ENCODE results near the gene RNF144A.
"Not testable (repeated sequence)": the region's sequence is repeated elsewhere in the genome, so short reads cannot be mapped to it uniquely, and the experiment has no call there.

The RNF144A gene

GRCh38 chr2:6973895-6974545, 56.8 kb downstream of the RNF144A start:
- no peak for DNase-seq

- DNase-seq = no peak
These were observed 58.8 kb downstream of the RNF144A start for GRCh38 chr2:6975988-6976387.

- DNase-seq = no peak
These were observed 60.0 kb downstream of the RNF144A start for GRCh38 chr2:6977113-6977741.

GRCh38 chr2:6977786-6978185, 60.6 kb downstream of the RNF144A start:
- no peak for DNase-seq

- no peak for DNase-seq
These were observed 61.8 kb downstream of the RNF144A start for GRCh38 chr2:6978991-6979390.

GRCh38 chr2:6982449-6982848, 65.2 kb downstream of the RNF144A start:
- DNase-seq = no peak

- DNase-seq = no peak
These were observed 65.8 kb downstream of the RNF144A start for GRCh38 chr2:6982934-6983589.

- no peak for DNase-seq
These were observed 69.2 kb downstream of the RNF144A start for GRCh38 chr2:6986301-6986911.

- no peak for DNase-seq
These were observed 69.7 kb downstream of the RNF144A start for GRCh38 chr2:6986912-6987361.

GRCh38 chr2:6990871-6991270, 73.7 kb downstream of the RNF144A start:
- DNase-seq = no peak

GRCh38 chr2:6992794-6993228, 75.6 kb downstream of the RNF144A start:
- no peak for DNase-seq

- DNase-seq = no peak
These were observed 76.0 kb downstream of the RNF144A start for GRCh38 chr2:6993229-6993640.

- DNase-seq = no peak
These were observed 76.7 kb downstream of the RNF144A start for GRCh38 chr2:6993936-6994335.

- no peak for DNase-seq
These were observed 77.4 kb downstream of the RNF144A start for GRCh38 chr2:6994536-6995128.

GRCh38 chr2:6995391-6996097, 78.3 kb downstream of the RNF144A start:
- no peak for DNase-seq

GRCh38 chr2:6999211-6999877, 82.1 kb downstream of the RNF144A start:
- no peak for DNase-seq

- not testable (repeated sequence) for DNase-seq
These were observed 84.2 kb downstream of the RNF144A start for GRCh38 chr2:7001395-7001794.

- no peak for DNase-seq
These were observed 86.7 kb downstream of the RNF144A start for GRCh38 chr2:7003895-7004294.

GRCh38 chr2:7004636-7005035, 87.4 kb downstream of the RNF144A start:
- DNase-seq = no peak

- DNase-seq = no peak
These were observed 90.3 kb downstream of the RNF144A start for GRCh38 chr2:7007488-7007845.

- DNase-seq = no peak
These were observed 90.9 kb downstream of the RNF144A start for GRCh38 chr2:7007846-7008741.

All from activated CD4-positive, alpha-beta T cell treated with anti-CD3 and anti-CD28 coated beads, Interleukin-2, Interleukin-6, amounts not matched to agents 100 ng/mL and 50 ng/mL, durations not matched to agents 16 hours and 8 hours (primary cell).